Measurements from ENCODE around the gene VPS4A.

VPS4A gene

GRCh38 chr16:69307856-69308255, 3.3 kb upstream of the VPS4A start:
- no peak for DNase-seq

- DNase-seq, result no peak
Measured at GRCh38 chr16:69309316-69309715, 1.8 kb upstream of the VPS4A start.

GRCh38 chr16:69311533-69312387, 610 bp downstream of the VPS4A start:
- peak; percentile 47 to 71 (median 49) for DNase-seq

- no peak for DNase-seq
Measured at GRCh38 chr16:69313469-69313868, 2.3 kb downstream of the VPS4A start.

- DNase-seq, result no peak
Measured at GRCh38 chr16:69314534-69314933, 3.4 kb downstream of the VPS4A start.

GRCh38 chr16:69315486-69316311, 4.5 kb downstream of the VPS4A start:
- DNase-seq, result no peak

- no peak for DNase-seq
Measured at GRCh38 chr16:69316595-69317034, 5.5 kb downstream of the VPS4A start.

- no peak for DNase-seq
Measured at GRCh38 chr16:69318177-69318910, 7.2 kb downstream of the VPS4A start.

- no peak for DNase-seq
Measured at GRCh38 chr16:69318911-69319289, 7.8 kb downstream of the VPS4A start.

GRCh38 chr16:69319381-69319780, 8.2 kb downstream of the VPS4A start:
- DNase-seq, result no peak

GRCh38 chr16:69319826-69320739, 8.9 kb downstream of the VPS4A start:
- no peak for DNase-seq

GRCh38 chr16:69320740-69321073, 9.6 kb downstream of the VPS4A start:
- no peak for DNase-seq

- no peak for DNase-seq
Measured at GRCh38 chr16:69321080-69321479, 9.9 kb downstream of the VPS4A start.

- DNase-seq, result no peak
Measured at GRCh38 chr16:69322343-69322742, 11.2 kb downstream of the VPS4A start.

- no peak for DNase-seq
Measured at GRCh38 chr16:69323415-69323814, 12.3 kb downstream of the VPS4A start.

GRCh38 chr16:69324013-69324531, 12.9 kb downstream of the VPS4A start:
- peak; percentile 45 to 73 (median 47) for DNase-seq

- DNase-seq, result no peak
Measured at GRCh38 chr16:69324585-69325253, 13.6 kb downstream of the VPS4A start.

GRCh38 chr16:69325784-69326171, 14.6 kb downstream of the VPS4A start:
- no peak for DNase-seq

- DNase-seq, result no peak
Measured at GRCh38 chr16:69326172-69326873, 15.2 kb downstream of the VPS4A start.

GRCh38 chr16:69327585-69328310, 16.6 kb downstream of the VPS4A start:
- DNase-seq, result no peak

All from suppressor macrophage treated with lipopolysaccharide for 1 hour (primary cell).